Left lung (tissue), 10 donors: ENCODE results near the gene TTC7B. TPM values are rescaled to one million over a fixed set of nuclear protein-coding genes. Genes with fewer than 3 reads are reported as not detected.

Experiments used
- ATAC-seq: fragments of 200-7000 bp; cut with Tn5 transposase; one replicate; pipeline ENCODE4 v1.9.1; 2020; ENCODE audit warnings: moderate library complexity
- DNase-seq, 4 donors: peaks; one replicate each; pipeline ENCODE4 v3.0.0-alpha.2; 2013 to 2020
- H3K27ac ChIP-seq, 2 donors: fragments of 200-600 bp; sonication (generic) in 1 of 2; one replicate each; pipeline versions ENCODE4 v1.5.0 to v1.8.0; 2020 to 2021
- H3K27me3 ChIP-seq, 2 donors: fragments of 200-600 bp; sonication (generic) in 1 of 2; one replicate each; pipeline versions ENCODE4 v1.5.0 to v1.8.0; 2020 to 2021
- H3K36me3 ChIP-seq, 2 donors: fragments of 200-600 bp; sonication (generic) in 1 of 2; one replicate each; pipeline versions ENCODE4 v1.5.0 to v1.8.0; 2020 to 2021
- H3K4me1 ChIP-seq, 2 donors: fragments of 200-600 bp; one replicate each; pipeline ENCODE4 v1.8.0; 2021
- H3K4me3 ChIP-seq, 2 donors: fragments of 200-600 bp; sonication (generic) in 1 of 2; one replicate each; pipeline versions ENCODE4 v1.5.0 to v1.8.0; 2020 to 2021; ENCODE audit warnings: mild to moderate bottlenecking in 1 of 2
- H3K9me3 ChIP-seq, 2 donors: fragments of 200-600 bp; sonication (generic) in 1 of 2; one replicate each; pipeline versions ENCODE4 v1.5.0 to v1.8.0; 2020 to 2021
- CTCF ChIP-seq, 2 donors: fragments of 200-600 bp; sonication (generic) in 1 of 2; IDR thresholded peaks; one replicate each; pipeline versions ENCODE4 v1.5.0 to v1.8.0; 2021; ENCODE audit warnings: antibody characterized with exemption in 2 of 2
- intact Hi-C, 2 donors: fragments of 100-400 bp; cut with DNase I; formaldehyde crosslinking; loops; one replicate each; pipeline versions ENCODE4 v1.11.2 to v1.14.2; 2022
- polyA plus RNA-seq, 6 donors: library from polyadenylated mRNA; unstranded; fragments of 120-200 nt; gene quantifications; one replicate each; pipeline ENCODE4 v1.2.1, GENCODE V29; 2013; ENCODE audit not compliant: insufficient read length in 6 of 6
- total RNA-seq, 2 donors: library from RNA; stranded (reverse); fragmentation: NEBNext Ultra II Directional; extraction: Animal tissue kit (Norgen Biotek cat#: 25700); gene quantifications; one replicate each; pipeline ENCODE4 v1.2.1, GENCODE V29; 2021
- donor health status: DM: no; HTN: yes; CAD: no.
- donor health status: DM: no; HTN: no; CAD: no.

TTC7B gene
- total and polyA plus RNA-seq, 8 donors, result 26.8 to 47.5 (median 39.5) TPM

- TF ChIP-seq CTCF (IDR thresholded peaks at IDR 0.05), result no peak
- no peak overlapping the region for H3K27ac ChIP-seq
- ATAC-seq (no peak), DNase-seq (no peak)
- H3K4me3 ChIP-seq, result no peak overlapping the region
- no peaks in the 10 kb centered on the region for H3K9me3 ChIP-seq
- H3K4me1 ChIP-seq, result peaks cover 0 to 5% of the 10 kb centered on the region in 2 donors
- H3K27me3 ChIP-seq, result no peaks in the 10 kb centered on the region
- no peaks in the 10 kb centered on the region for H3K36me3 ChIP-seq
- intact Hi-C loops, result no loop called here
Observed at GRCh38 chr14:90740081-90740480, 76.1 kb downstream of the TTC7B start.

GRCh38 chr14:90739318-90740068 is 76.7 kb downstream of the TTC7B start:
- peaks cover 0 to 5% of the 10 kb centered on the region in 2 donors for H3K4me1 ChIP-seq
- intact Hi-C loops, result no loop called here
- H3K27me3 ChIP-seq, result no peaks in the 10 kb centered on the region
- no peaks in the 10 kb centered on the region for H3K9me3 ChIP-seq
- no peak overlapping the region for H3K4me3 ChIP-seq
- DNase-seq (peak in 1 of 4 donors; percentile 30), ATAC-seq (no peak)
- peak overlapping the region in 1 of 2 donors; percentile 43 for H3K27ac ChIP-seq
- TF ChIP-seq CTCF (IDR thresholded peaks at IDR 0.05), result no peak
- H3K36me3 ChIP-seq, result no peaks in the 10 kb centered on the region

- intact Hi-C loops, result no loop called here
- no peak for ATAC-seq
- Histone ChIP-seq H3K27me3 (no peaks in the 10 kb centered on the region), H3K9me3 (no peaks in the 10 kb centered on the region), H3K36me3 (no peaks in the 10 kb centered on the region), H3K4me1 (peaks cover 0 to 13% of the 10 kb centered on the region in 2 donors), H3K4me3 (no peak overlapping the region), H3K27ac (peak overlapping the region in 1 of 2 donors; percentile 82)
- no peak for DNase-seq
- no peak for TF ChIP-seq CTCF (IDR thresholded peaks at IDR 0.05)
Observed at GRCh38 chr14:90733139-90733808, 83.0 kb downstream of the TTC7B start.

GRCh38 chr14:90732718-90733117 is 83.5 kb downstream of the TTC7B start:
- TF ChIP-seq CTCF (IDR thresholded peaks at IDR 0.05), result no peak
- H3K9me3 ChIP-seq, result no peaks in the 10 kb centered on the region
- no peaks in the 10 kb centered on the region for H3K27me3 ChIP-seq
- intact Hi-C loops, result no loop called here
- no peaks in the 10 kb centered on the region for H3K36me3 ChIP-seq
- H3K27ac ChIP-seq, result peak overlapping the region in 1 of 2 donors; percentile 82
- DNase-seq, result no peak
- peaks cover 0 to 13% of the 10 kb centered on the region in 2 donors for H3K4me1 ChIP-seq
- peak; percentile 44 for ATAC-seq
- no peak overlapping the region for H3K4me3 ChIP-seq

GRCh38 chr14:90732139-90732538 is 84.1 kb downstream of the TTC7B start:
- no peak overlapping the region for H3K4me3 ChIP-seq
- DNase-seq (no peak), ATAC-seq (peak; percentile 68)
- intact Hi-C loops, result no loop called here
- H3K36me3 ChIP-seq, result no peaks in the 10 kb centered on the region
- H3K27me3 ChIP-seq, result no peaks in the 10 kb centered on the region
- H3K27ac ChIP-seq, result peak overlapping the region in 1 of 2 donors; percentile 82
- peaks cover 0 to 13% of the 10 kb centered on the region in 2 donors for H3K4me1 ChIP-seq
- TF ChIP-seq CTCF (IDR thresholded peaks at IDR 0.05), result no peak
- H3K9me3 ChIP-seq, result no peaks in the 10 kb centered on the region
